ENCODE results near the gene ZDHHC20. TPM values are rescaled to one million over a fixed set of nuclear protein-coding genes. Genes with fewer than 3 reads are reported as not detected.

ZDHHC20 gene
- polyA plus RNA-seq, 1 of the 3 experiments (the other 2 are of a cell fraction): 8.7 TPM

- TF ChIP-seq ELF1 (IDR thresholded peaks at IDR 0.05): no peak
- no peak for TF ChIP-seq GABPA (IDR thresholded peaks at IDR 0.05; ENCODE audit: low read depth)
- no peak for TF ChIP-seq ZBTB33 (IDR thresholded peaks at IDR 0.05; ENCODE audit: borderline replicate concordance, low read depth)
- TF ChIP-seq FOXJ3 (CRISPR knock-in tag; IDR thresholded peaks at IDR 0.05): no peak
- TF ChIP-seq MXI1 (IDR thresholded peaks at IDR 0.05; ENCODE audit: low read depth, low read length): no peak
- TF ChIP-seq PBX3 (IDR thresholded peaks at IDR 0.05): no peak
These were observed 5.6 kb downstream of the ZDHHC20 start (continued) for GRCh38 chr13:21453387-21454081.

- no peaks in the 10 kb centered on the region for H4K20me1 ChIP-seq (ENCODE audit: insufficient read depth)
- CTCF ChIA-PET: no interaction called here
- POLR2A ChIA-PET: no interaction called here
- no peak for TF ChIP-seq CTCF (IDR thresholded peaks at IDR 0.05)
- TF ChIP-seq PBX3 (IDR thresholded peaks at IDR 0.05): no peak
- no peak for TF ChIP-seq REST (IDR thresholded peaks at IDR 0.05; ENCODE audit: low read depth, low read length)
- no peak for TF ChIP-seq POLR2AphosphoS5 (IDR thresholded peaks at IDR 0.05; ENCODE audit: low read depth, low read length)
- no peak for TF ChIP-seq ELF1 (IDR thresholded peaks at IDR 0.05)
- no peak for TF ChIP-seq TAF1 (IDR thresholded peaks at IDR 0.05; ENCODE audit: borderline replicate concordance, low read depth, low read length)
- no peak for TF ChIP-seq USF1 (IDR thresholded peaks at IDR 0.05; ENCODE audit: borderline replicate concordance, low read depth)
- TF ChIP-seq RCOR1 (IDR thresholded peaks at IDR 0.05; ENCODE audit: low read length): no peak
- TF ChIP-seq JUND (IDR thresholded peaks at IDR 0.05): no peak
- TF ChIP-seq NRF1 (IDR thresholded peaks at IDR 0.05; ENCODE audit: low read depth, low read length): no peak
- no peak for TF ChIP-seq TEAD4 (IDR thresholded peaks at IDR 0.05; ENCODE audit: borderline replicate concordance, insufficient read depth)
- no peak for TF ChIP-seq GABPA (IDR thresholded peaks at IDR 0.05; ENCODE audit: low read depth)
- TF ChIP-seq SIN3A (IDR thresholded peaks at IDR 0.05; ENCODE audit: borderline replicate concordance, low read depth, low read length): no peak
- TF ChIP-seq MAX (IDR thresholded peaks at IDR 0.05; ENCODE audit: low read depth): no peak
These were observed 8.2 kb downstream of the ZDHHC20 start for GRCh38 chr13:21450936-21451335.

More at GRCh38 chr13:21450936-21451335, 8.2 kb downstream of the ZDHHC20 start:
- Histone ChIP-seq H3K9me3 (peaks cover 7% of the 10 kb centered on the region; the same call in 1 of the 2 replicates), H3K79me2 (ENCODE audit: insufficient read depth) (peaks cover 78% of the 10 kb centered on the region), H3K9ac (no peak overlapping the region), H3K4me1 (ENCODE audit: control insufficient read depth in 1 of 2, insufficient read depth in 2 of 2, low read depth in 1 of 2, low read length in 1 of 2) (no peaks in the 10 kb centered on the region), H3K27me3 (ENCODE audit: insufficient read depth) (no peaks in the 10 kb centered on the region), H3K9me2 (no peaks in the 10 kb centered on the region), H3F3A (replicated peaks; ENCODE audit: insufficient read depth) (no peaks in the 10 kb centered on the region), H3K4me3 (ENCODE audit: low read depth in 2 of 2, low read length in 1 of 2) (no peak overlapping the region), H3K27ac (ENCODE audit: low read depth in 2 of 2, low read length in 1 of 2) (no peak overlapping the region), H2AFZ (ENCODE audit: low read depth) (no peak overlapping the region), H3K4me2 (no peak overlapping the region), H3K36me3 (replicated peaks in 1 of 2; ENCODE audit: control insufficient read depth in 1 of 2, insufficient read depth in 2 of 2, low read length in 1 of 2) (peaks cover 0 to 4% of the 10 kb centered on the region in 2 experiments)
- no peak for DNase-seq
- WGBS (ENCODE audit: low lambda C conversion rate): 81% methylated on average over 3 of the region's 3 CpGs
